CD4-positive, alpha-beta T cell treated with Interleukin-6 at 100 ng/mL for 8 hours (primary cell): Measurements from ENCODE around the gene CYFIP1.
"Not testable (repeated sequence)": the region's sequence is repeated elsewhere in the genome, so short reads cannot be mapped to it uniquely, and the experiment has no call there.

ENCODE experiments used
- DNase-seq: peaks from one replicate; pipeline ENCODE4 v3.0.0-alpha.2; 2020; ENCODE audit warnings: mixed read lengths, low spot score

CYFIP1 gene

GRCh38 chr15:22980189-22981050, at the start of gene CYFIP1:
Gene CYFIP1 (minus strand): TSS chr15:22980368. CDS start chr15:22947285, 33,083 bp downstream.
- peak; percentile 8 for DNase-seq

- DNase-seq = no peak
Observed at GRCh38 chr15:23026218-23026617, 46.0 kb upstream of the CYFIP1 start.

GRCh38 chr15:23022156-23022555, 42.0 kb upstream of the CYFIP1 start:
- no peak for DNase-seq

- no peak for DNase-seq
Observed at GRCh38 chr15:23014394-23015000, 34.3 kb upstream of the CYFIP1 start.

GRCh38 chr15:23013681-23014080, 33.5 kb upstream of the CYFIP1 start:
- no peak for DNase-seq

GRCh38 chr15:23012616-23013015, 32.4 kb upstream of the CYFIP1 start:
- not testable (repeated sequence) for DNase-seq

GRCh38 chr15:23003736-23004135, 23.6 kb upstream of the CYFIP1 start:
- DNase-seq = no peak

- no peak for DNase-seq
Observed at GRCh38 chr15:23002920-23003319, 22.8 kb upstream of the CYFIP1 start.

GRCh38 chr15:22995795-22996194, 15.6 kb upstream of the CYFIP1 start:
- DNase-seq = no peak

GRCh38 chr15:22992024-22992326, 11.8 kb upstream of the CYFIP1 start:
- no peak for DNase-seq

GRCh38 chr15:22989576-22990477, 9.7 kb upstream of the CYFIP1 start:
- DNase-seq = no peak

- DNase-seq = no peak
Observed at GRCh38 chr15:22988811-22989210, 8.6 kb upstream of the CYFIP1 start.

GRCh38 chr15:22981931-22982330, 1.8 kb upstream of the CYFIP1 start:
- not testable (repeated sequence) for DNase-seq

- DNase-seq = no peak
Observed at GRCh38 chr15:22981051-22981840, 1.1 kb upstream of the CYFIP1 start.

- DNase-seq = no peak
Observed at GRCh38 chr15:22979238-22980188, 655 bp downstream of the CYFIP1 start.

- no peak for DNase-seq
Observed at GRCh38 chr15:22978691-22979237, 1.4 kb downstream of the CYFIP1 start.

- DNase-seq = no peak
Observed at GRCh38 chr15:22974745-22975144, 5.4 kb downstream of the CYFIP1 start.

GRCh38 chr15:22973987-22974386, 6.2 kb downstream of the CYFIP1 start:
- no peak for DNase-seq

- no peak for DNase-seq
Observed at GRCh38 chr15:22973286-22973685, 6.9 kb downstream of the CYFIP1 start.

GRCh38 chr15:22969489-22969888, 10.7 kb downstream of the CYFIP1 start:
- DNase-seq = no peak
